GM12801 (cell line): ENCODE data around the gene POP5.

Experiments
- TF ChIP-seq, protein P1 (sequence below): IDR thresholded peaks from one replicate; pipeline ENCODE4 v1.5.1; 2011; ENCODE audit warnings: control low read depth; ENCODE audit not compliant: insufficient read length; ENCODE audit errors: extremely low read depth

The POP5 gene

DNA sequence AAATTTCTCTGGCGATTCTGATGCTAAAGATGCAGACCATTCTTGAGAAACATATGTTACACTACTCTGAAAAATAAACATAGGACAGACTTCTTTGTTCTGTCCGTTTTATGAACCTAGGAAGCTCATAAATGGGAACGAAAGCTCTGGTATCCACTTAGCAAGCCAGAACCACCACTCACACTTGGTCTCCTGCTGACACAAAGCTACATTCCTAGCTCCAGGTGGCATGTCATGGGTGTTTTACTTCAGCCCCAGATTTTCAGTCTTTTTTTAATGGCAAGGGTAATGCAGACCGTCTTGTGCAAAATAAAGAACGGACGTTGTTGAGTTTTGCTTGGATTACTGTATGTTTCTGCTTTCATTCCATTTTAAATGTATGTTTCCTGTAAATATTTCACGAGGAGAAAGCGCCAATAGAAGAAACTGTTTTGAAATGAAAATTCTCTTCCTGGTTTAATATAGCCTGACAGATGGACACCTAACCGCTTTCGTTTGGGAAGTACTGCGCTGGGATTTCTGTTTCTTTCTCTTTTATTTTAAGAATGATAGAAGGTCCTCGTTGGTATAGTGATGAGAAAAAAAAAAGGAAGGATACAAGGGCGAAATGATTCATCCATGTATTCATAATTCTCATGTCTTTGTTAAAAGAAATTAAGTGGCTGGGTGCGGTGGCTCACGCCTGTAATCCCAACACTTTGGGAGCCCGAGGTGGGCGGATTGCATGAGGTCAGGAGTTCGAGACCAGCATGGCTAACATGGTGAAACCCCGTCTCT is 51.4 kb downstream of the POP5 start:
- TF ChIP-seq, protein P1, sequence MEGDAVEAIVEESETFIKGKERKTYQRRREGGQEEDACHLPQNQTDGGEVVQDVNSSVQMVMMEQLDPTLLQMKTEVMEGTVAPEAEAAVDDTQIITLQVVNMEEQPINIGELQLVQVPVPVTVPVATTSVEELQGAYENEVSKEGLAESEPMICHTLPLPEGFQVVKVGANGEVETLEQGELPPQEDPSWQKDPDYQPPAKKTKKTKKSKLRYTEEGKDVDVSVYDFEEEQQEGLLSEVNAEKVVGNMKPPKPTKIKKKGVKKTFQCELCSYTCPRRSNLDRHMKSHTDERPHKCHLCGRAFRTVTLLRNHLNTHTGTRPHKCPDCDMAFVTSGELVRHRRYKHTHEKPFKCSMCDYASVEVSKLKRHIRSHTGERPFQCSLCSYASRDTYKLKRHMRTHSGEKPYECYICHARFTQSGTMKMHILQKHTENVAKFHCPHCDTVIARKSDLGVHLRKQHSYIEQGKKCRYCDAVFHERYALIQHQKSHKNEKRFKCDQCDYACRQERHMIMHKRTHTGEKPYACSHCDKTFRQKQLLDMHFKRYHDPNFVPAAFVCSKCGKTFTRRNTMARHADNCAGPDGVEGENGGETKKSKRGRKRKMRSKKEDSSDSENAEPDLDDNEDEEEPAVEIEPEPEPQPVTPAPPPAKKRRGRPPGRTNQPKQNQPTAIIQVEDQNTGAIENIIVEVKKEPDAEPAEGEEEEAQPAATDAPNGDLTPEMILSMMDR = no peak

DNA sequence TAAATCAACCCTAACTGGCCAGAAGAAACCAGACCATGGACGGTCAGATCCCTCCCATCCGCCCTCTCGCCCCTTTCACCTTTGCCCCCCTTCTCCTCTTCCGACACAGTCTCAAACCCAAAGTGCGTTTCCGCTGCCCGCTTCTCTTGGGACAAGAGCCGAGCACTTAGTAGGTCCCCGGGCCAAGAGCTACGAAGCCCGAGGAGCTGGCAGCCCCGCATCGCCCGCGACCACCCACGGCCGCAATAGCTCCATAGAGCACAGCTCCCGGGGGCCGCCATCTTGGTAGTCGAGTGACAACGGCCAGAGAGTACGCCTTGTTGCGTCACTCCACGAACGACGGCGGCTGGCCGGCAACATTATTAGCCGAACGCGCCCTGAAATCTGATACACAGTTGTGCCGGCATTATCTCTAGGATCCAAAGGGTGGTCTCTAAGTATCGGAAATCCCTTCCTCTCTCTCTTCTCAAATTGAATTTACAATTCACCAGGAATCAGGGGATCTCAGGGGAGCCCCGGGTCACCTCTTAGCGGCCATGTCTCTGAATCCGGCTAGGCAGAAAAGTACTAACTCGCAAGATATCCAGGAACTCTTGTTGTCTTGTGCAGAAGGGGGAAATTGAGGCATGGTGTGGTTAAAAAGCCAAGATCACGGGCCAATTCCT is 52.2 kb downstream of the POP5 start, which contains the start of gene COQ5:
Gene COQ5, minus strand, starts transcription at position 298 of the 665 bp plus-strand sequence. Its CDS starts 17 bp downstream, at position 281.
- TF ChIP-seq, protein P1 = no peak
